Endothelial cell of umbilical vein (primary cell): Measurements from ENCODE around the gene PPM1H. TPM values are rescaled to one million over a fixed set of nuclear protein-coding genes. Genes with fewer than 3 reads are reported as not detected.

Source experiments
- BruUV-seq: library from RNA; stranded (reverse); fragments of 400-500 nt; replicated peaks from 2 replicates; lab custom pipeline; 2021; lab: Mats Ljungman, UMichigan
- CTCF ChIA-PET: fragments of 300-600, 350-600 bp; sonication (Branson Sonifier 250); formaldehyde crosslinking; loops from one replicate; lab custom pipeline; 2021; ENCODE audit warnings: antibody characterized with exemption, inconsistent platforms; lab: Charles Lee
- POLR2A ChIA-PET: fragments of 300-600, 350-600 bp; sonication (Branson Sonifier 250); formaldehyde crosslinking; loops from one replicate; lab custom pipeline; 2021; ENCODE audit warnings: antibody characterized with exemption, inconsistent platforms; lab: Charles Lee
- DNase-seq: peaks from one replicate; pipeline ENCODE4 v3.0.0-alpha.2; 2011; ENCODE audit warnings: low read depth, low spot score
- FAIRE-seq: peaks from 2 replicates; lab custom pipeline; 2011; peaks lifted over from hg19 to GRCh38; lab: Jason Lieb, UNC
- H2AFZ ChIP-seq: 2 replicates; pipeline ENCODE4 v1.6.0; 2012; ENCODE audit warnings: low read depth, low read length, control low read depth, inconsistent platforms
- H3K27ac ChIP-seq: 2 replicates; pipeline ENCODE4 v1.5.1; 2011; ENCODE audit warnings: low read depth, mild to moderate bottlenecking, control low read depth, low read length, moderate library complexity; ENCODE audit not compliant: insufficient read depth
- H3K27me3 ChIP-seq, 2 experiments: 2 replicates each; pipeline versions ENCODE4 v1.6.0 to v1.6.1; 2011; ENCODE audit warnings: low read length in 2 of 2, mixed read lengths in 1 of 2; ENCODE audit not compliant: control insufficient read depth in 2 of 2, insufficient read depth in 2 of 2
- H3K36me3 ChIP-seq, 2 experiments: 2 replicates in 1 of 2; 3 replicates in 1 of 2; pipeline ENCODE4 v1.5.1; 2011; ENCODE audit warnings: low read length in 2 of 2, mild to moderate bottlenecking in 1 of 2, moderate library complexity in 1 of 2; ENCODE audit not compliant: control insufficient read depth in 2 of 2, insufficient read depth in 2 of 2; ENCODE audit errors: extremely low read depth in 1 of 2
- H3K4me1 ChIP-seq: 3 replicates; pipeline ENCODE4 v1.5.1; 2011; ENCODE audit warnings: mild to moderate bottlenecking, low read length; ENCODE audit not compliant: control insufficient read depth, insufficient read depth; ENCODE audit errors: extremely low read depth
- H3K4me2 ChIP-seq: 2 replicates; pipeline ENCODE4 v1.6.1; 2011; ENCODE audit warnings: low read length, control low read depth, mixed read lengths; ENCODE audit not compliant: insufficient read depth
- H3K4me3 ChIP-seq, 3 experiments: fragments of 200-600 bp in 1 of 3; sonication (generic), shearing (Covaris generic) in 1 of 3; replicated peaks in 1 of 3; 2 replicates each; pipeline ENCODE4 v1.5.1; 2011 to 2016; ENCODE audit warnings: control low read depth in 3 of 3, low read length in 3 of 3, mild to moderate bottlenecking in 2 of 3, inconsistent platforms in 1 of 3, low read depth in 1 of 3, moderate library complexity in 1 of 3; ENCODE audit not compliant: insufficient read depth in 1 of 3
- H3K79me2 ChIP-seq: 2 replicates; pipeline ENCODE4 v1.6.0; 2012; ENCODE audit warnings: low read length, inconsistent platforms; ENCODE audit not compliant: control insufficient read depth, insufficient read depth
- H3K9ac ChIP-seq: replicated peaks from 2 replicates; pipeline ENCODE3; 2011; ENCODE audit warnings: low read length, control low read depth; ENCODE audit not compliant: insufficient read depth; ENCODE audit errors: extremely low read depth
- H3K9me1 ChIP-seq: replicated peaks from 3 replicates; pipeline ENCODE4 v1.6.0; 2011; ENCODE audit warnings: mild to moderate bottlenecking, low read length; ENCODE audit not compliant: control insufficient read depth, insufficient read depth; ENCODE audit errors: extremely low read depth
- H3K9me3 ChIP-seq: replicated peaks from 2 replicates; pipeline ENCODE4 v1.5.1; 2012; ENCODE audit warnings: low read length, inconsistent platforms; ENCODE audit not compliant: control insufficient read depth, insufficient read depth
- H4K20me1 ChIP-seq: replicated peaks from 2 replicates; pipeline ENCODE3; 2011; ENCODE audit warnings: mild to moderate bottlenecking, low read length; ENCODE audit not compliant: control insufficient read depth, insufficient read depth; ENCODE audit errors: extremely low read depth
- CTCF ChIP-seq, 2 donors: IDR thresholded peaks; 1 replicate in 1 of 2; 2 replicates in 1 of 2; pipeline ENCODE4 v1.5.1; 2011; ENCODE audit warnings: low read length in 2 of 2, mild to moderate bottlenecking in 2 of 2, moderate library complexity in 2 of 2, control low read depth in 1 of 2, inconsistent platforms in 1 of 2, low read depth in 1 of 2; ENCODE audit not compliant: insufficient read depth in 1 of 2; ENCODE audit errors: extremely low read depth in 1 of 2
- EZH2 ChIP-seq: IDR thresholded peaks from 2 replicates; pipeline ENCODE4 v1.6.1; 2012; ENCODE audit warnings: borderline replicate concordance, low read depth, mild to moderate bottlenecking, moderate library complexity, low read length, inconsistent platforms; ENCODE audit not compliant: severe bottlenecking
- FOS ChIP-seq: IDR thresholded peaks from 2 replicates; pipeline ENCODE4 v1.6.1; 2011; ENCODE audit warnings: mild to moderate bottlenecking, low read length, moderate library complexity, borderline replicate concordance; ENCODE audit not compliant: insufficient read depth
- GATA2 ChIP-seq: IDR thresholded peaks from 2 replicates; pipeline ENCODE4 v1.7.0; 2011; ENCODE audit warnings: low read depth, mild to moderate bottlenecking, moderate library complexity, mixed read lengths, low read length; ENCODE audit not compliant: insufficient read length, insufficient read depth
- JUN ChIP-seq: IDR thresholded peaks from 2 replicates; pipeline ENCODE4 v1.6.1; 2011; ENCODE audit warnings: borderline replicate concordance, low read depth; ENCODE audit not compliant: insufficient read length, insufficient read depth
- MAX ChIP-seq: IDR thresholded peaks from 2 replicates; pipeline ENCODE4 v1.6.1; 2011; ENCODE audit not compliant: insufficient read depth, insufficient read length
- MYC ChIP-seq: IDR thresholded peaks from one replicate; pipeline ENCODE4 v1.6.1; 2011; ENCODE audit warnings: mild to moderate bottlenecking, low read depth, low read length
- POLR2A ChIP-seq: IDR thresholded peaks from 2 replicates; pipeline ENCODE4 v1.6.1; 2012; ENCODE audit warnings: low read depth, mild to moderate bottlenecking, control low read depth, low read length
- POLR2AphosphoS5 ChIP-seq: IDR thresholded peaks from 2 replicates; pipeline ENCODE4 v1.6.1; 2012; ENCODE audit warnings: low read depth, mild to moderate bottlenecking, control low read depth, low read length, moderate library complexity; ENCODE audit not compliant: insufficient read depth
- dilution Hi-C: fragments of 300-500 bp; cut with MboI; formaldehyde crosslinking; loops from one replicate; pipeline ENCODE4 v1.15.0; 2019; ENCODE audit warnings: low sequenced_read_pairs; ENCODE audit not compliant: extremely low pct_ligation_motif_present
- intact Hi-C: fragments of 100-400 bp; cut with micrococcal nuclease; formaldehyde crosslinking; loops from one replicate; pipeline ENCODE4 v1.10.0; 2022
- polyA plus RNA-seq, 4 experiments: library from polyadenylated mRNA; depleted of rRNA in 3 of 4; stranded (reverse) in 3 of 4; unstranded in 1 of 4; fragments of >200 nt; gene quantifications; 2 replicates each; pipeline versions ENCODE4 v1.2.1 to v1.2.3, GENCODE V29; 2011 to 2012; ENCODE audit warnings: missing spikeins in 1 of 4
- total RNA-seq: library from RNA; stranded (reverse); gene quantifications from 2 replicates; pipeline ENCODE4 v1.2.3, GENCODE V29; 2021

PPM1H gene
- total and polyA plus RNA-seq, 2 donors (not counting 3 experiments of a cell fraction or from before 2014, with no cell fraction given): 1.0 to 7.2 TPM

- no peak overlapping the region for H2AFZ ChIP-seq
Observed at GRCh38 chr12:62808166-62808879, 126.6 kb downstream of the PPM1H start.

More at GRCh38 chr12:62808166-62808879, 126.6 kb downstream of the PPM1H start:
- intact Hi-C loops: no loop called here
- no peaks in the 10 kb centered on the region for H3K79me2 ChIP-seq
- TF ChIP-seq FOS (no peak), GATA2 (no peak), JUN (no peak), MYC (no peak), EZH2 (no peak), MAX (no peak), POLR2A (no peak), CTCF (IDR thresholded peaks at IDR 0.05; ENCODE audit: extremely low read depth in 1 of 2, insufficient read depth in 1 of 2, low read depth in 1 of 2, low read length in 2 of 2) (no peak), POLR2AphosphoS5 (no peak)
- no peaks in the 10 kb centered on the region for H3K36me3 ChIP-seq
- peaks cover 4% of the 10 kb centered on the region for H3K4me1 ChIP-seq
- dilution Hi-C loops: no loop called here
- H3K9me1 ChIP-seq: no peaks in the 10 kb centered on the region
- no peaks in the 10 kb centered on the region for H4K20me1 ChIP-seq
- no peak overlapping the region for H3K4me3 ChIP-seq
- ChIA-PET CTCF (interaction anchor here (0.9 to 1.7 kb wide), 3 partner anchors 8 to 373 kb away, joined by 3 to 5 read pairs (median 4); no protein-coding TSS in a partner anchor), POLR2A (no interaction called here)
- BruUV-seq: no TSS peak
- no peak overlapping the region for H3K27ac ChIP-seq
- H3K9me3 ChIP-seq: no peaks in the 10 kb centered on the region
- no peak for DNase-seq
- H3K4me2 ChIP-seq: no peak overlapping the region
- H3K9ac ChIP-seq: no peak overlapping the region
- H3K27me3 ChIP-seq: no peaks in the 10 kb centered on the region
- FAIRE-seq: no peak
